Heart left ventricle (tissue), 16 donors: ENCODE data around the gene ZFP36L1. TPM values are rescaled to one million over a fixed set of nuclear protein-coding genes. Genes with fewer than 3 reads are reported as not detected.
A peak's percentile ranks its signal among the peaks of the same experiment; 100 is the strongest.

ENCODE experiments used
- ATAC-seq, 4 donors: fragments of 200-7000 bp; cut with Tn5 transposase; one replicate each; pipeline ENCODE4 v1.9.1; 2020 to 2022; ENCODE audit warnings: moderate library complexity in 4 of 4, mild to moderate bottlenecking in 3 of 4, moderate number of reproducible peaks in 1 of 4
- DNase-seq, 5 donors: peaks; one replicate each; pipeline ENCODE4 v3.0.0-alpha.2; 2020
- H3K27ac ChIP-seq, 12 donors: fragments of 200-600 bp; sonication (generic) in 4 of 12; one replicate each; pipeline versions ENCODE4 v1.5.0 to v1.8.0; 2016 to 2022; ENCODE audit warnings: mild to moderate bottlenecking in 2 of 12
- H3K27me3 ChIP-seq, 9 donors: fragments of 200-600 bp; sonication (generic) in 2 of 9; one replicate each; pipeline versions ENCODE4 v1.5.1 to v1.8.0; 2016 to 2022; ENCODE audit warnings: mild to moderate bottlenecking in 3 of 9
- H3K36me3 ChIP-seq, 9 donors: fragments of 200-600 bp; sonication (generic) in 2 of 9; one replicate each; pipeline versions ENCODE4 v1.5.0 to v1.8.0; 2018 to 2022; ENCODE audit warnings: mild to moderate bottlenecking in 2 of 9
- H3K4me1 ChIP-seq, 12 donors: fragments of 200-600 bp; sonication (generic) in 4 of 12; one replicate each; pipeline versions ENCODE4 v1.5.0 to v1.8.0; 2016 to 2022; ENCODE audit warnings: mild to moderate bottlenecking in 3 of 12
- H3K4me3 ChIP-seq, 12 donors: fragments of 200-600 bp; sonication (generic) in 4 of 12; one replicate each; pipeline versions ENCODE4 v1.5.0 to v1.8.0; 2017 to 2022; ENCODE audit warnings: mild to moderate bottlenecking in 9 of 12, moderate library complexity in 4 of 12
- H3K9me3 ChIP-seq, 12 donors: fragments of 200-600 bp; sonication (generic) in 4 of 12; one replicate each; pipeline versions ENCODE4 v1.5.0 to v1.8.0; 2016 to 2022; ENCODE audit warnings: mild to moderate bottlenecking in 1 of 12
- CTCF ChIP-seq, 12 donors: fragments of 200-600 bp; sonication (generic) in 4 of 12; IDR thresholded peaks; one replicate each; pipeline versions ENCODE4 v1.5.0 to v1.8.0; 2018 to 2022; ENCODE audit warnings: antibody characterized with exemption in 12 of 12, mild to moderate bottlenecking in 5 of 12
- POLR2A ChIP-seq, 2 donors: fragments of 450-650 bp; IDR thresholded peaks; one replicate each; pipeline ENCODE4 v1.6.1; 2017; ENCODE audit warnings: antibody characterized with exemption in 2 of 2, mild to moderate bottlenecking in 2 of 2, moderate library complexity in 2 of 2
- WGBS, 4 donors: extraction: QIAGEN DNeasy Blood & Tissue Kit in 2 of 4; methylation state at CpG; one replicate each; pipeline versions ENCODE4 v1.1.5 to v1.1.7; 2013 to 2018; 5-methylcytosine and 5-hydroxymethylcytosine counted together
- intact Hi-C, 10 donors: fragments of 100-400 bp; cut with DNase I; formaldehyde crosslinking; loops; one replicate each; pipeline versions ENCODE4 v1.11.1 to v1.14.2; 2022
- polyA plus RNA-seq, 2 donors: library from polyadenylated mRNA; stranded (reverse); fragments of 200-250 nt; gene quantifications; one replicate each; pipeline ENCODE4 v1.2.3, GENCODE V29; 2013
- total RNA-seq, 9 donors: library from RNA; depleted of rRNA in 2 of 9; stranded (reverse); fragments of >200 nt in 2 of 9; fragmentation: NEBNext Ultra II Directional in 3 of 9; extraction: Animal tissue kit (Norgen Biotek cat#: 25700) in 3 of 9; gene quantifications; one replicate each; pipeline versions ENCODE4 v1.1.0 to v1.2.4, GENCODE V29; 2016 to 2023
- donor health status: ischemic (EF 13 %, LVEDD 7.1; RV severe dilation, severe dysfunction).
- donor health status: healthy with polysubstance abuse.
- donor health status: DM: no; HTN: yes; CAD: no.
- donor health status: DM: no; HTN: no; CAD: no.
- donor health status: ischemic (EF 25% LVEDD 6.9; RV normal size, moderate dysfunction).
- donor health status: ischemic (EF 25% LVEDD 5.7; RV mildly dilated, moderate dysfunction).
- donor health status: healthy.
- donor health status: DM: yes; HTN: yes; CAD: no.
- donor health status: ischemic (EF 35%, LVEDD 5.7; RV mildly dilated, moderate dysfunction).
- donor health status: nonischemic (EF 11% LVEDD 7.7; RV severe dilation, severe dysfunction).
- donor health status: DM: yes; HTN: yes; CAD: no.
- donor health status: PGD.
- donor health status: ischemic (EF 29% LVEDD 5.4; RV normal size, mild dysfunction).
- donor health status: nonischemic (EF 23%, LVEDD 6.1; RV moderate dilation, normal function).

ZFP36L1 gene
- total and polyA plus RNA-seq, 11 donors: 21.2 to 183 (median 68.9) TPM

GRCh38 chr14:68809524-68809923 is 16.7 kb upstream of the ZFP36L1 start:
- no peak for TF ChIP-seq POLR2A (IDR thresholded peaks at IDR 0.05)
- TF ChIP-seq CTCF (IDR thresholded peaks at IDR 0.05): no peak
- no peaks in the 10 kb centered on the region for H3K36me3 ChIP-seq
- 96 to 98% (median 97%) methylated on average over 4 of the region's 4 CpGs for WGBS, 4 donors
- H3K9me3 ChIP-seq: peaks cover 0 to 5% (median 0%) of the 10 kb centered on the region in 12 donors
- H3K27ac ChIP-seq: peak overlapping the region in 5 of 12 donors; percentile 22 to 84 (median 40)
- intact Hi-C loops: no loop called here
- H3K27me3 ChIP-seq: no peaks in the 10 kb centered on the region
- no peak overlapping the region for H3K4me3 ChIP-seq
- peak in 1 of 5 donors; percentile 8 for DNase-seq
- ATAC-seq: no peak
- peaks cover 4 to 65% (median 34%) of the 10 kb centered on the region in 12 donors for H3K4me1 ChIP-seq

GRCh38 chr14:68808696-68809480 is 16.0 kb upstream of the ZFP36L1 start:
- TF ChIP-seq POLR2A (IDR thresholded peaks at IDR 0.05): no peak
- TF ChIP-seq CTCF (IDR thresholded peaks at IDR 0.05): no peak
- WGBS, 4 donors: 77 to 88% (median 85%) methylated on average over 7 of the region's 7 CpGs
- intact Hi-C loops: no loop called here
- Histone ChIP-seq H3K27me3 (no peaks in the 10 kb centered on the region), H3K27ac (peak overlapping the region in 6 of 12 donors; percentile 40 to 84 (median 51)), H3K9me3 (peaks cover 0 to 6% (median 0%) of the 10 kb centered on the region in 12 donors), H3K4me3 (no peak overlapping the region), H3K4me1 (peaks cover under 1 to 58% (median 28%) of the 10 kb centered on the region in 12 donors), H3K36me3 (no peaks in the 10 kb centered on the region)
- peak in 1 of 5 donors; percentile 28 for DNase-seq
- no peak for ATAC-seq

GRCh38 chr14:68807987-68808386 is 15.1 kb upstream of the ZFP36L1 start:
- Histone ChIP-seq H3K4me3 (no peak overlapping the region), H3K4me1 (peaks cover 0 to 49% (median 19%) of the 10 kb centered on the region in 12 donors), H3K36me3 (no peaks in the 10 kb centered on the region), H3K9me3 (peaks cover 0 to 6% (median 0%) of the 10 kb centered on the region in 12 donors), H3K27ac (peak overlapping the region in 9 of 12 donors; percentile 44 to 89 (median 69)), H3K27me3 (no peaks in the 10 kb centered on the region)
- TF ChIP-seq POLR2A (IDR thresholded peaks at IDR 0.05) (no peak), CTCF (IDR thresholded peaks at IDR 0.05) (no peak)
- ATAC-seq (no peak), DNase-seq (peak in 2 of 5 donors; percentile 16 to 24)
- 82 to 95% (median 90%) methylated on average over 5 to 7 of the region's 7 CpGs for WGBS, 4 donors
- intact Hi-C loops: no loop called here

GRCh38 chr14:68807148-68807600 is 14.3 kb upstream of the ZFP36L1 start:
- peak overlapping the region; percentile 39 to 89 (median 66) for H3K27ac ChIP-seq
- no peak overlapping the region for H3K4me3 ChIP-seq
- ATAC-seq (peak; percentile 43 to 80 (median 73)), DNase-seq (peak; percentile 49 to 83 (median 74))
- intact Hi-C loops: no loop called here
- WGBS, 4 donors: 24 to 44% (median 30%) methylated on average over 10 of the region's 10 CpGs
- no peaks in the 10 kb centered on the region for H3K36me3 ChIP-seq
- no peaks in the 10 kb centered on the region for H3K27me3 ChIP-seq
- TF ChIP-seq CTCF (IDR thresholded peaks at IDR 0.05) (no peak), POLR2A (IDR thresholded peaks at IDR 0.05) (no peak)
- peaks cover 0 to 48% (median 18%) of the 10 kb centered on the region in 12 donors for H3K4me1 ChIP-seq
- peaks cover 0 to 7% (median 0%) of the 10 kb centered on the region in 12 donors for H3K9me3 ChIP-seq
